HUES6 (cell line): ENCODE measurements around the gene RPP25.
"Not testable (repeated sequence)": the region's sequence is repeated elsewhere in the genome, so short reads cannot be mapped to it uniquely, and the experiment has no call there.

Source experiments
- H3K27ac ChIP-seq: 2 replicates; pipeline ENCODE4 v1.7.0; 2013; ENCODE audit warnings: low read depth, mild to moderate bottlenecking, low read length, inconsistent platforms
- H3K27me3 ChIP-seq: 2 replicates; pipeline ENCODE4 v1.6.1; 2013; ENCODE audit warnings: low read length; ENCODE audit not compliant: control insufficient read depth, insufficient read depth
- H3K36me3 ChIP-seq: 2 replicates; pipeline ENCODE4 v1.6.1; 2013; ENCODE audit warnings: low read length; ENCODE audit not compliant: control insufficient read depth, insufficient read depth
- H3K4me1 ChIP-seq: 2 replicates; pipeline ENCODE4 v1.6.1; 2013; ENCODE audit warnings: low read length; ENCODE audit not compliant: control insufficient read depth, insufficient read depth
- H3K4me3 ChIP-seq: 2 replicates; pipeline ENCODE4 v1.5.1; 2013; ENCODE audit warnings: low read depth, low read length
- H3K9ac ChIP-seq: one replicate; pipeline ENCODE4 v1.6.1; 2013; ENCODE audit warnings: mild to moderate bottlenecking, low read length
- H3K9me3 ChIP-seq: 2 replicates; pipeline ENCODE4 v1.6.1; 2013; ENCODE audit warnings: low read depth, low read length; ENCODE audit not compliant: control insufficient read depth, insufficient read depth

The RPP25 gene

GRCh38 chr15:74917676-74918075, 38.9 kb downstream of the RPP25 start:
- H3K4me3 ChIP-seq, result no peak overlapping the region
- peaks cover 89% of the 10 kb centered on the region for H3K36me3 ChIP-seq

GRCh38 chr15:74913799-74914198, 42.8 kb downstream of the RPP25 start:
- not testable (repeated sequence) for H3K27ac ChIP-seq, H3K4me1 ChIP-seq, H3K4me3 ChIP-seq, H3K9me3 ChIP-seq, H3K9ac ChIP-seq, H3K27me3 ChIP-seq
- H3K36me3 ChIP-seq, result peaks cover 67% of the 10 kb centered on the region

More at GRCh38 chr15:74917676-74918075, 38.9 kb downstream of the RPP25 start:
- no peak overlapping the region for H3K27ac ChIP-seq
- no peaks in the 10 kb centered on the region for H3K27me3 ChIP-seq
- no peak overlapping the region for H3K9ac ChIP-seq
- H3K4me1 ChIP-seq, result no peaks in the 10 kb centered on the region
- no peaks in the 10 kb centered on the region for H3K9me3 ChIP-seq

GRCh38 chr15:74913041-74913440, 43.5 kb downstream of the RPP25 start:
- no peaks in the 10 kb centered on the region for H3K4me1 ChIP-seq
- H3K27ac ChIP-seq, result no peak overlapping the region
- H3K9me3 ChIP-seq, result no peaks in the 10 kb centered on the region; the same call in 1 of the 2 replicates
- H3K4me3 ChIP-seq, result no peak overlapping the region
- H3K9ac ChIP-seq, result no peak overlapping the region
- no peaks in the 10 kb centered on the region for H3K27me3 ChIP-seq
- H3K36me3 ChIP-seq, result peaks cover 59% of the 10 kb centered on the region

- Histone ChIP-seq H3K9me3 (no peaks in the 10 kb centered on the region; the same call in 1 of the 2 replicates), H3K36me3 (peaks cover 37% of the 10 kb centered on the region), H3K4me3 (no peak overlapping the region), H3K27ac (no peak overlapping the region), H3K4me1 (peaks cover 12% of the 10 kb centered on the region), H3K9ac (no peak overlapping the region), H3K27me3 (no peaks in the 10 kb centered on the region)
Measured at GRCh38 chr15:74908635-74909034, 47.9 kb downstream of the RPP25 start.

GRCh38 chr15:74907163-74907870, 49.3 kb downstream of the RPP25 start:
- Histone ChIP-seq H3K4me3 (peak overlapping the region; percentile 87), H3K27ac (peak overlapping the region; percentile 84; the same call in 1 of the 2 replicates), H3K9me3 (no peaks in the 10 kb centered on the region; the same call in 1 of the 2 replicates), H3K4me1 (peaks cover 12% of the 10 kb centered on the region), H3K9ac (peak overlapping the region; percentile 89), H3K27me3 (no peaks in the 10 kb centered on the region), H3K36me3 (peaks cover 37% of the 10 kb centered on the region)

- peak within 1 kb of the TSS; percentile 87 for H3K4me3 ChIP-seq
- peaks cover 37% of the 10 kb centered on the region for H3K36me3 ChIP-seq
- H3K9me3 ChIP-seq, result no peaks in the 10 kb centered on the region; the same call in 1 of the 2 replicates
- H3K27ac ChIP-seq, result peak within 1 kb of the TSS; percentile 84
- H3K27me3 ChIP-seq, result no peaks in the 10 kb centered on the region
- H3K9ac ChIP-seq, result peak within 1 kb of the TSS; percentile 89
- H3K4me1 ChIP-seq, result peaks cover 12% of the 10 kb centered on the region
Measured at GRCh38 chr15:74906450-74907162, 50.0 kb downstream of the RPP25 start, which contains the start of gene FAM219B. FAM219B (minus strand) TSS chr15:74906851; CDS start chr15:74906800, 51 bp downstream.

GRCh38 chr15:74906067-74906449, 50.5 kb downstream of the RPP25 start:
- H3K9ac ChIP-seq, result peak overlapping the region; percentile 89
- H3K27me3 ChIP-seq, result no peaks in the 10 kb centered on the region
- peaks cover 39% of the 10 kb centered on the region for H3K36me3 ChIP-seq
- no peaks in the 10 kb centered on the region; the same call in 1 of the 2 replicates for H3K9me3 ChIP-seq
- H3K4me1 ChIP-seq, result peaks cover 12% of the 10 kb centered on the region
- peak overlapping the region; percentile 84 for H3K27ac ChIP-seq
- peak overlapping the region; percentile 87 for H3K4me3 ChIP-seq
